ENCODE results near the gene PRDX2.
"Not testable (repeated sequence)": the region's sequence is repeated elsewhere in the genome, so short reads cannot be mapped to it uniquely, and the experiment has no call there.

The PRDX2 gene

GRCh38 chr19:12825254-12826131 is 23.9 kb upstream of the PRDX2 start:
- no peak for DNase-seq

- DNase-seq, result no peak
These were observed 20.2 kb upstream of the PRDX2 start for GRCh38 chr19:12821761-12822160.

- DNase-seq, result not testable (repeated sequence)
These were observed 16.2 kb upstream of the PRDX2 start for GRCh38 chr19:12817810-12818209.

- not testable (repeated sequence) for DNase-seq
These were observed 15.6 kb upstream of the PRDX2 start for GRCh38 chr19:12817188-12817587.

DNA sequence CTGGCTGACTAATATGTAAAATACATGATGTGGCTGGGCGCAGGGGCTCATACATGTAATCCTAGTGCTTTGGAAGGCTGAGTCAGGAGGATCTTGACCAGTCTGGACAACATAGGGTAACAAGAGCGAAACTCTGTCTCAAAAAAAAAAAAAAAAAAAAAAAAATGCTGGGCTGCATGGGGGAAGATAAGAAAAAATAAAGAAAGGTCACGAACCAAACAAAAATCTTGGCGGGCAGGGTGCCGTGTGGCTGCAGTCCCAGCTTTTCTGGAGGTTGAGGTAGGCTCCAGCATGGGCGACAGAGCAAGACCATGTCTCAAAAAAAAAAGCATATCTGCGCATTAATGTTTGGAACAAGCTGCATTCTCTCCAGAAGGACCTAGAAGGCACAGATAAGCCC is 13.5 kb upstream of the PRDX2 start:
- DNase-seq, result no peak

GRCh38 chr19:12806242-12807081 is 4.9 kb upstream of the PRDX2 start, which contains the start of gene RNASEH2A:
Gene RNASEH2A (plus strand): TSS chr19:12806584. CDS start chr19:12806674, 90 bp downstream.
- peak; percentile 87 for DNase-seq

DNA sequence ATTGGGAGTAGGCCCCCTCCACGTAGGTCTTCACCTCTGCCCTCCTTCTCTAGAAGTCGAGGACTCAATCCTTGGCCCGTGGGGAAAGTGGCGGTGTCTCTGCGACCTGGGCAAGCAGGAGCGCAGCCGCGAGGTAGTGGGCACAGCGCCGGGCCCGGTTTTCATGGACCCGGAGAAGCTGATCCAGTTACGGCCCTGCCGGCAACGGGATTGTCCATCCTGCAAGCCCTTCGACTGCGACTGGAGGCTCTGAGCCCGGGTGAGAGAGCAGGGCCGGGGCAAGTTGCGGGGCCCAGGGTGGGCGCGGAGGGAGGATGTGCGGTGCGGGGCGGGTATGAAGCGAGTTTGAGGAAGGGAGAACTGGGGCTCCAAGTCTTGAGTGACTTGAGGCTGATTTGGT is 2.5 kb upstream of the PRDX2 start:
- DNase-seq, result no peak

GRCh38 chr19:12802267-12803106 is 887 bp upstream of the PRDX2 start:
- no peak for DNase-seq

DNA sequence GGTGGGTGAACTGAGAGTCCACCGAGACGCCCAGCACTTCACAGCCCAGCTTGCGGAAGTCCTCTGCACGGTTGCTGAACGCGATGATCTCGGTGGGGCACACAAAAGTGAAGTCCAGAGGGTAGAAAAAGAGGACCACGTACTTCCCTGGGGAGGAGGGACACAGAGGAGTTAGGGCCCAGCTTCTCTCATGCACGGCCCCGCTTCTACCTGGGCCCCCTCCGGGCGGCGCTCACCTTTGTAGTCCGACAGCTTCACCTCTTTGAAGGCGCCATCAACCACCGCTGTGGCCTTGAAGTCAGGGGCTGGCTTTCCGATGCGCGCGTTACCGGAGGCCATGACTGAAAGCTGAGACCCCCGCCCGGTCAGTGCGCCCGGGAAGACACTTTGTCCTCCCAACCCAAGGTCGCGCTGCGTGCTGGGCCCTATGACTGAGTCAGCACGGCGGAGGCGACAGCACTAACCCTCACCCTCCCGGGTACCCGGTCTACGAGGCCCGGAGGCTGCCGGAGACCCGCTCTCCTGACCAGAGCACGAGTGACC is 606 bp downstream of the PRDX2 start:
- no peak for DNase-seq

DNA sequence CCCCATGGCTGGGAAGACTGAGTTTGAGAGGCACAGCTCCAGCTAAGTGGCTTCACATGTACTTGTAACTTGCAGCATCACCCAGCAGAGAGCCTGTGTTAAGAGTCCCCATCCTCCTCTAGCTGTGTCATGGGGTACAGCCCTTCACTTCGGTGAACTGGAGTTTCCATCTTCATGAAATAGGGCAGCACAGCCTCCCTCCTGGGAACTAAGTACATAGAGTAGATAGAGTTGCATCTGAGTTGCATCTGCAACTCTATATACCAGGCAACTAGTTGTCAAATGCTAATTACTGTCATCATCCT is 1.2 kb downstream of the PRDX2 start:
- DNase-seq, result no peak

DNA sequence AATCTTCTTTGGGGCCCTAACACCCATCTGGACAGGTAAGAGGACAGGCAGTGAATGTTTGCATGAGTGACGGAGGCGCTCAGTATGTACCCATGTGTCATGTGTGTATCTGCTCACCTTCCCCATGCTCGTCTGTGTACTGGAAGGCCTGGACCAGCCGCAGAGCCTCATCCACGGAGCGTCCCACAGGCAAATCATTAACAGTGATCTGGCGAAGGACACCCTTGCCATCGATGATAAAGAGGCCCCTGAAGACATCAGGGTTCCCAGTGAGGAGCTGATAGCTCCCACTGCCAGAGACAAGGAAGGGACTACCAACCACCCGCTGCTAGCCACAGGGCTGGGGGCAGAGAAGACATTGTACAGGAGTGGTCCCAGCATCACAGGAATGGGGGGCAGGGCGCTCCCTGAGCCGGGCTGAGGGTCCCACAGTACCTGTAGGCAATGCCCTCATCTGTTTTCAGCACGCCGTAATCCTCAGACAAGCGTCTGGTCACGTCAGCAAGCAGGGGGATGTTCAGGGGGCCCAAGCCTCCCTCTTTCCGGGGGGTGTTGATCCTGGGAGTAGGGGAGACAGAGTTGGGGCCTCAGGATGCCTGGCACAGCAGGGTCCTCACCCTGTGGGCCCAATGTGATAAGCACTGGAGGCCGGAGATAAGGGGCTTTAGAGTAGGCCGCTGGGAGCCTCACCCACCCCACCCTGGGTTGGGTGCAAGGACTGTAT is 1.7 kb downstream of the PRDX2 start:
- DNase-seq, result no peak

DNA sequence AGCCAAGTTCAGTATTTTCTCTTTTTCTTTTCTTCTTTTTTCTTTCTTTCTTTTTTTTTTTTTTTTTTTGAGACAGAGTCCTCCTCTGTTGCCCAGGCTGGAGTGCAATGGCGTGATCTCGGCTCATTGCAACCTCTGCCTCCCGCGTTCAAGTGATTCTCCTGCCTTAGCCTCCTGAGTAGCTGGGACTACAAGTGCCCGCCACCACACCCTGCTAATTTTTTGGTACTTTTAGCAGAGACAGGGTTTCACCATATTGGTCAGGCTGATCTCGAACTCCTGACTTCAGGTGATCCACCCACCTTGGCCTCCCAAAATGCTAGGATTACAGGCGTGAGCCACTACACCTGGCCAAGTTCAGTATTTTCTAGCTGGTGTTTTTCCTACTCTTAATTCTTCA is 4.0 kb downstream of the PRDX2 start:
- not testable (repeated sequence) for DNase-seq

GRCh38 chr19:12797141-12797587 is 4.4 kb downstream of the PRDX2 start:
- DNase-seq, result no peak

DNA sequence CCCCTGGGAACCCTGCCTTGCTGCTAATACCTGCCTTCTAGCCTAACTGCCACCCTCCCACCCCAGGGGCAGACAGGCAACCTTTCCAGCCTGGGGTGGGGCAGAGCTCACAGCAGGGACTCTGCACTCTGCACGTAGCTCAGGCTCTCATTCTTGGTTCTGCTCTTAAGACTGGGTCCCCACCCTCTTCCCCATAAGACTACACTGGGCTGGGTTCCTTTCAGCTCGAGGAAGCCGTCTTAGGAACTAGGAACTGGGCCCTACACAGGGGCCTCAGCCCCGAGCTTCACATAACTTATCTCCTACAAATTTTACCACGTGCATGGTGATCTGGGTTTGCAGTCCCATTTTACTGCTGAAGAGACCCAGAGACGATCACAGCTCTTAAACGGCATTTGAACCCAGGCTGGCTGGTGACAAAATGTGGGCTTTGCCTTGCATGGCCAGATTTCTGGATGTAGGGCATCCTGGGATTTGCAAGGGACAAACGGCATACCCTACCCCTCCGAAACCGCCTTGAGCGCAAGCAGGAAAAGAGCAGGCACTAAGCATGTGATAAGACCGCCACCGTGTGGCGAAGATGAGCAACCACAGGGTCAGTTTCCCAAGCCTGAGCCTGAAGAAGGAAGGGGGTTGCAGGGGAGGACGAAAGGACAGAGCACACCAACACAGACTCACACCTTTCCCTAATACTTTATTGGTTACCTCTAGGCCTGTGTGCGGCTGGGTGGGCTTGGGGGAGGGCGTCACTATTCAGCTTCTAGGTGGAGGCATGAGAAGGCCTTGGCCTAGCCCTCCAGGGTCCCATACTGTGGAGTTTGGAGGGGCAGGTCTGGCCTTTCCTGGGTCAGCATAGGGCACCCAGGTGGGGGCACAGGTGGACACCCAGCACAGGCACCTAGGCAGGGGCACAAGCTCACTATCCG is 5.2 kb downstream of the PRDX2 start:
- peak; percentile 82 to 84 for DNase-seq

DNA sequence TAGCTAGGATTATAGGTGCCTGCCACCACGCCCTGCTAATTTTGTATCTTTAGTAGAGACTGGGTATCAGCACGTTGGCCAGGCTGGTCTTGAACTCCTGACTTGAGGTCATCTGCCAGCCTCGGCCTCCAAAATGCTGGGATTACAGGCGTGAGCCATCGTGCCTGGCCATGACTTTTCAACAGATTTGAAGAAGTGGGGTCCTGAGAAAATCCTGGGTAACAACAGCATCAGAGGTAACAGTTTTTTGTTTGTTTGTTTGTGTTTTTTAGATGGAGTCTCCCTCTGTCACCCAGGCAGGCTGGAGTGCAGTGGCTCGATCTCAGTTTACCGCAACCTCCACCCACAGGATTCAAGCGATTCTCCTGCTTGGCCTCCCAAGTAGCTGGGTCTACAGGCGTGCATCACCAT is 6.6 kb downstream of the PRDX2 start:
- no peak for DNase-seq

GRCh38 chr19:12794196-12794941 is 7.2 kb downstream of the PRDX2 start:
- DNase-seq, result peak in 1 of 2 donors; percentile 47

DNA sequence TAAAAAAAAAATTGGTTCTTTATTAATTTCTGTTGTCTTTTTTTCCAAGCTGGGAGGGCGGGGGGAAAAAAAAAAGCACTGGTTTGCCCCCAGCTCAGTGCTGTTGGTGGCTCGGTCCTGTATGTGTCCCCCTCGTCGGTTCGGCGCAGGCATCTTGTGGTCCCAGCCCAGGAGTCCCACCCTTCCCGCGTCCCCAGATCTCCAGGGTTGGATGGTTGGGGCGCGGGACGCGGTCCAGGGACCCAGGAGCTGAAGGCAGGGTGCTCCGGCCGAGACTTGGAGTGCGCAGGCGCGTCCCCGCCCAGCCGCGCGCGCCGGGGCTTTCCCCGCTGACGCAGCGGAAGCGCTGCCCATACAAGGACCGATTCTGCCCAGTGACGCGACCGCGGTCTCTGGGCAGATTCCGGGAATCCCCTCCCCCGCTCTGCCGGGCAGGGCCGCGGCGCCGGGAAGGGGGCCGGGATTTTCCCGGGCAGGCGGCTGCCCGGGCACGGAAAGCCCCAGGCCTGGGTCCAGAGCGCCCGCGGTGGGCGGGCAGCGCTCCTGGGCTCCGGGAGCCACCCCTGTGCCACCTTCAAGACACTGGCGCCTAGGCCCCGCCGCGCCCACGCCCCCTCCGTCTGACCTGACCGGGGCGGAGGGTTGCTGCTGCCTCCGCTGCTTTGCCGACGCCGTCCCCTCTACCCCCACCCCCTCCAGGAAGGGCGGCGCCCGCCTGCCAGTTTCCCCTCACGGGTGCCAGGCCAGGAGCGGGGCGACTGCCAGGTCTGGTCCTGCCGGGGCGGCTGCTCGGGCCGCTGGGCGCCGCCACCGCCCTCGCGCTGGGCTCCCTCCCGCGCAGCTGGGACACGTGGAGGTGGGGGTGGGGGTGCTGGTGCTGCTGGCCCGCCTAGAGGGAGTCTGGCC is 8.1 kb downstream of the PRDX2 start:
- peak; percentile 96 to 97 for DNase-seq

DNA sequence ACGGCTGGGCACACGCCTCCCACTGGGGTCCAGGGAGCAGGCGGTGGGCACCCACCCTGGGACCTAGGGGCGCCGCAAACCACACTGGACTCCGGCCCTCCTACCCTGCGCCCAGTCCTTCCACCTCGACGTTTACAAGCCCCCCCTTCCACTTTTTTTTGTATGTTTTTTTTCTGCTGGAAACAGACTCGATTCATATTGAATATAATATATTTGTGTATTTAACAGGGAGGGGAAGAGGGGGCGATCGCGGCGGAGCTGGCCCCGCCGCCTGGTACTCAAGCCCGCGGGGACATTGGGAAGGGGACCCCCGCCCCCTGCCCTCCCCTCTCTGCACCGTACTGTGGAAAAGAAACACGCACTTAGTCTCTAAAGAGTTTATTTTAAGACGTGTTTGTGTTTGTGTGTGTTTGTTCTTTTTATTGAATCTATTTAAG is 8.7 kb downstream of the PRDX2 start:
- DNase-seq, result no peak
